ENCODE results near the gene EN2.

DNA sequence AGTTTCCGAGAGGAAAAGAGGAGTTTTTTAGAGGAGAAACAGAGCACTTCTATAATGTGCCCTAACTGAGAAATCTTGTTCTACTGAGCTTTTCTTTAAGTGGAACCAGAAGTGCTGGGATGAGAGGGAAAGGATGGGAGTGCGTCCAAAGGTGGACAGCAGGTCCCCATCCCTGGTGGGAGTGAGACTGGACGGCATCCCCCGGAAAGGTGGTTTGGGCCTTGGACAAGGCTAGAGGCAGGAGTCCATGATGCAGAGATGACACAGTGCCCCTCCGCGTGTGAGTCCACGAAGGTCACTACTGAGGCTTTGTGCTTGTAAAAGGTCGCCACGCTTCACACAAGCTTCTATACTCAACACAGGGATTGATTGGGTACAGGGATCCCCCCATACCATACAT is 6.1 kb upstream of the EN2 start:
- TF ChIP-seq, protein P1, sequence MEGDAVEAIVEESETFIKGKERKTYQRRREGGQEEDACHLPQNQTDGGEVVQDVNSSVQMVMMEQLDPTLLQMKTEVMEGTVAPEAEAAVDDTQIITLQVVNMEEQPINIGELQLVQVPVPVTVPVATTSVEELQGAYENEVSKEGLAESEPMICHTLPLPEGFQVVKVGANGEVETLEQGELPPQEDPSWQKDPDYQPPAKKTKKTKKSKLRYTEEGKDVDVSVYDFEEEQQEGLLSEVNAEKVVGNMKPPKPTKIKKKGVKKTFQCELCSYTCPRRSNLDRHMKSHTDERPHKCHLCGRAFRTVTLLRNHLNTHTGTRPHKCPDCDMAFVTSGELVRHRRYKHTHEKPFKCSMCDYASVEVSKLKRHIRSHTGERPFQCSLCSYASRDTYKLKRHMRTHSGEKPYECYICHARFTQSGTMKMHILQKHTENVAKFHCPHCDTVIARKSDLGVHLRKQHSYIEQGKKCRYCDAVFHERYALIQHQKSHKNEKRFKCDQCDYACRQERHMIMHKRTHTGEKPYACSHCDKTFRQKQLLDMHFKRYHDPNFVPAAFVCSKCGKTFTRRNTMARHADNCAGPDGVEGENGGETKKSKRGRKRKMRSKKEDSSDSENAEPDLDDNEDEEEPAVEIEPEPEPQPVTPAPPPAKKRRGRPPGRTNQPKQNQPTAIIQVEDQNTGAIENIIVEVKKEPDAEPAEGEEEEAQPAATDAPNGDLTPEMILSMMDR (IDR thresholded peaks at IDR 0.05), result no peak
- no peak for TF ChIP-seq POLR2A (IDR thresholded peaks at IDR 0.05)

Data from uterus (tissue), 2 donors.